Pancreas (tissue), 10 donors: ENCODE data around the gene OTOG. TPM values are rescaled to one million over a fixed set of nuclear protein-coding genes. Genes with fewer than 3 reads are reported as not detected.

Experiments used
- ATAC-seq, 4 donors: fragments of 200-7000 bp; cut with Tn5 transposase; one replicate each; pipeline versions ENCODE4 v1.8.0 to v1.9.1; 2020; ENCODE audit warnings: mild to moderate bottlenecking in 4 of 4, moderate library complexity in 4 of 4
- DNase-seq, 6 donors: peaks; one replicate each; pipeline ENCODE4 v3.0.0-alpha.2; 2020
- FAIRE-seq: peaks from 2 replicates; lab custom pipeline; 2012; peaks lifted over from hg19 to GRCh38; lab: Jason Lieb, UNC
- H3K27ac ChIP-seq, 4 donors: fragments of 200-600 bp; sonication (generic); 1 replicate in 3 of 4; 2 replicates in 1 of 4; pipeline versions ENCODE4 v1.5.0 to v1.8.0; 2020
- H3K27me3 ChIP-seq, 4 donors: fragments of 200-600 bp; one replicate each; pipeline ENCODE4 v1.8.0; 2021
- H3K36me3 ChIP-seq, 3 donors: fragments of 200-600 bp; sonication (generic) in 1 of 3; one replicate each; pipeline versions ENCODE4 v1.5.0 to v1.8.0; 2020 to 2021
- H3K4me1 ChIP-seq, 3 donors: fragments of 200-600 bp; one replicate each; pipeline ENCODE4 v1.8.0; 2021
- H3K4me3 ChIP-seq, 4 donors: fragments of 200-600 bp; sonication (generic) in 2 of 4; one replicate each; pipeline versions ENCODE4 v1.5.0 to v1.8.0; 2020 to 2021
- H3K9me3 ChIP-seq, 4 donors: fragments of 200-600 bp; one replicate each; pipeline ENCODE4 v1.8.0; 2021
- WGBS, 2 donors: extraction: QIAGEN DNeasy Blood & Tissue Kit; methylation state at CpG; one replicate each; pipeline ENCODE4 v1.1.7; 2013; 5-methylcytosine and 5-hydroxymethylcytosine counted together
- intact Hi-C, 3 donors: fragments of 100-400 bp; cut with DNase I; formaldehyde crosslinking; loops; one replicate each; pipeline versions ENCODE4 v1.11.1 to v1.14.2; 2022
- polyA plus RNA-seq, 2 donors: library from polyadenylated mRNA; stranded (reverse); fragments of 200-250 nt; gene quantifications; one replicate each; pipeline ENCODE4 v1.2.3, GENCODE V29; 2013
- total RNA-seq, 6 donors: library from RNA; stranded (reverse); fragmentation: NEBNext Ultra II Directional in 4 of 6; extraction: Animal tissue kit (Norgen Biotek cat#: 25700) in 4 of 6; gene quantifications; one replicate each; pipeline versions ENCODE4 v1.2.1 to v1.2.4, GENCODE V29; 2021 to 2023
- TF ChIP-seq, protein P1 (sequence below), 4 donors: fragments of 200-600 bp; sonication (generic) in 3 of 4; IDR thresholded peaks; one replicate each; pipeline versions ENCODE4 v1.5.0 to v1.8.0; 2021; ENCODE audit warnings: antibody characterized with exemption in 4 of 4
- donor health status: healthy with polysubstance abuse.
- donor health status: DM: no; HTN: no; CAD: no; lungs with moderate emphysema.
- donor health status: DM: no; HTN: no; CAD: no.
- donor health status: control.
- donor health status: control.
- donor health status: Bipolar disorder and iron deficiency.
- donor health status: DM: yes; HTN: yes; CAD: no.
- donor health status: DM: no; HTN: no; CAD: no.
- donor health status: DM: no; HTN: no; CAD: no.
- donor health status: DM: yes; HTN: yes; CAD: no.

Gene OTOG
- total and polyA plus RNA-seq, 8 donors, result not detected

DNA sequence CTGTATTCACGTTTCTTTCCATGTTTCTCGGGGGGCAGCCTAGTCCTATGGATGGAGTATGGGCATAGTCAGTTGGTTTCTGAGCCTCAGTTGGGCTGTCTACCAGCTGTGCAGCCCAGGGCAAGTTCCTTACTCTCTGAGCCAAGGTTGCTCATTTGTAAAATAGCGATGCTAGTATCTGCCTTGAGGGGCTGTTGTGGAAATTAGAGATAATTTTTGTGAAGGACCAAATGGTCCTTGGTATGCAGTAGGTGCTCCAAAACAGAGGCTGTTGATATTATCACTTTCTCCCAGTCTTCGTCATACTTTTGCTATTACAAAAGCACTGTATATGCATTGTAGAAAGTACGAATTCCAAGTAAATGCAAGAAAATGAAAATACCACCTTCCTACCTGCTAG, 89.7 kb downstream of the OTOG start:
- DNase-seq (no peak), FAIRE-seq (no peak), ATAC-seq (no peak)
- TF ChIP-seq, protein P1, sequence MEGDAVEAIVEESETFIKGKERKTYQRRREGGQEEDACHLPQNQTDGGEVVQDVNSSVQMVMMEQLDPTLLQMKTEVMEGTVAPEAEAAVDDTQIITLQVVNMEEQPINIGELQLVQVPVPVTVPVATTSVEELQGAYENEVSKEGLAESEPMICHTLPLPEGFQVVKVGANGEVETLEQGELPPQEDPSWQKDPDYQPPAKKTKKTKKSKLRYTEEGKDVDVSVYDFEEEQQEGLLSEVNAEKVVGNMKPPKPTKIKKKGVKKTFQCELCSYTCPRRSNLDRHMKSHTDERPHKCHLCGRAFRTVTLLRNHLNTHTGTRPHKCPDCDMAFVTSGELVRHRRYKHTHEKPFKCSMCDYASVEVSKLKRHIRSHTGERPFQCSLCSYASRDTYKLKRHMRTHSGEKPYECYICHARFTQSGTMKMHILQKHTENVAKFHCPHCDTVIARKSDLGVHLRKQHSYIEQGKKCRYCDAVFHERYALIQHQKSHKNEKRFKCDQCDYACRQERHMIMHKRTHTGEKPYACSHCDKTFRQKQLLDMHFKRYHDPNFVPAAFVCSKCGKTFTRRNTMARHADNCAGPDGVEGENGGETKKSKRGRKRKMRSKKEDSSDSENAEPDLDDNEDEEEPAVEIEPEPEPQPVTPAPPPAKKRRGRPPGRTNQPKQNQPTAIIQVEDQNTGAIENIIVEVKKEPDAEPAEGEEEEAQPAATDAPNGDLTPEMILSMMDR (IDR thresholded peaks at IDR 0.05), result no peak
- Histone ChIP-seq H3K36me3 (no peaks in the 10 kb centered on the region), H3K4me1 (no peaks in the 10 kb centered on the region), H3K27me3 (no peaks in the 10 kb centered on the region), H3K4me3 (no peak overlapping the region), H3K27ac (no peak overlapping the region), H3K9me3 (no peaks in the 10 kb centered on the region)
- WGBS, 2 donors, result 63 to 68% methylated on average over 5 of the region's 5 CpGs
- intact Hi-C loops, result no loop called here

- FAIRE-seq (no peak), ATAC-seq (no peak), DNase-seq (no peak)
- TF ChIP-seq, protein P1 (IDR thresholded peaks at IDR 0.05), result no peak
- Histone ChIP-seq H3K36me3 (no peaks in the 10 kb centered on the region), H3K9me3 (no peaks in the 10 kb centered on the region), H3K4me1 (no peaks in the 10 kb centered on the region), H3K27me3 (no peaks in the 10 kb centered on the region), H3K27ac (no peak overlapping the region), H3K4me3 (no peak overlapping the region)
- intact Hi-C loops, result no loop called here
- WGBS, 2 donors, result 53 to 55% methylated on average over 4 of the region's 4 CpGs
Measured at GRCh38 chr11:17637901-17638300, 90.8 kb downstream of the OTOG start.

DNA sequence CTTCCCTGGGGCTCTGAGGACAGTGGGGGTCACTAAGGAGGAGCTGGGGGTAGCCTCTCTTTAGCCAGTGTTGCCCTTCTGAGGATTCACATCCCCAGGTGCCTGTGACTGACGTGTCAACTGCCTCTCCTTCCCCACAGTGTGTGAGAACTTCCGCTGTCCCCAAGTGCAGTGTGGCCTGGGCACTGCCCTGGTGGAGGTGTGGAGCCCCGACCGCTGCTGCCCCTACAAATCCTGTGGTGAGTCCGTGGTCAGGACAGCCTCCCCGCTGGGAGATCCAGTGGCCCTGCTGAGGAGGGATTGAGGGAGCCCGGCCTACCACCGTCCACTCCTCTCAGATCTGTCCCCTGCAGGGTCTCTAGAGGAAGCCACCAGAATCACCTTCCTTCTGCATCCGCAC, 91.3 kb downstream of the OTOG start:
- ATAC-seq (no peak), FAIRE-seq (no peak), DNase-seq (no peak)
- Histone ChIP-seq H3K4me1 (no peaks in the 10 kb centered on the region), H3K9me3 (no peaks in the 10 kb centered on the region), H3K27me3 (no peaks in the 10 kb centered on the region), H3K4me3 (no peak overlapping the region), H3K27ac (no peak overlapping the region), H3K36me3 (no peaks in the 10 kb centered on the region)
- TF ChIP-seq, protein P1 (IDR thresholded peaks at IDR 0.05), result no peak
- intact Hi-C loops, result no loop called here
- WGBS, 2 donors, result 74 to 76% methylated on average over 9 of the region's 9 CpGs

DNA sequence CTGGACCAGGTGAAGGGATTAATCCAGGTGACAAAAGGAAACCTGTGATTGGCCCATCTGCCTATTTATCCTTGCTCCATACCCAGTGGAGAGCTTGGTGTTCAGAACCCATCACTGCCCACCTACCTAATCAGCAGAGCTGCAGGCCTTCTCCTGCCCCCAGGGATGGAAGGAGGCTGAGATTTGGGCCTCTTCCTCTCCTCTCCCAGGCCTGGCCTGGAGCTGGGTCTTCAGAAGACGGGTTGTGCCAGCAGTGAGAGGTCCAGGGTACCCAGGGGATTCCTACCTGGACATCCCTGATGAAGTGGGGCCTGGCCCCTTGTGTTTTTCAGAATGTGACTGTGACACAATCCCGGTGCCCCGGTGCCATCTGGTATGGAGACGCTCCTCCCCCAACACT, 92.0 kb downstream of the OTOG start:
- no peaks in the 10 kb centered on the region for H3K4me1 ChIP-seq
- no peak for ATAC-seq
- no peak for FAIRE-seq
- H3K27me3 ChIP-seq, result no peaks in the 10 kb centered on the region
- no peaks in the 10 kb centered on the region for H3K9me3 ChIP-seq
- H3K36me3 ChIP-seq, result no peaks in the 10 kb centered on the region
- TF ChIP-seq, protein P1 (IDR thresholded peaks at IDR 0.05), result no peak
- WGBS, 2 donors, result 79 to 82% methylated on average over 4 of the region's 4 CpGs
- intact Hi-C loops, result no loop called here
- H3K27ac ChIP-seq, result no peak overlapping the region
- DNase-seq, result no peak
- no peak overlapping the region for H3K4me3 ChIP-seq

DNA sequence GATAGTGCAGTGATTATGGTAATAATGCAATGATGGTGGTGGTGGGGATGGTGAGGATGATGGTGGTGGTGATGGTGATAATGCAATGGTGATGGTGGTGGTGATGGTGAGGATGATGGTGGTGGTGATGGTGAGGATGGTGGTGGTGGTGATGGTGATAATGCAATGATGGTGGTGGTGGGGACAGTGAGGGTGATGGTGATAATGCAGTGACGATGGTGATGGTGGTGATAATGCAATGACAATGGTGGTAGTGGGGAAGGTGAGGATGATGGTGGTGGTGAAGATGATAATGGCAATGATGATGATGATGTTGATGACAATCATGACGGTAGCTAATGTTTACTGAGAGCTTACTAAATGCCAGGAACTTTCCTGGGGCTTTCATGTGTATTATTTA, 92.7 kb downstream of the OTOG start:
- intact Hi-C loops, result no loop called here
- Histone ChIP-seq H3K36me3 (no peaks in the 10 kb centered on the region), H3K27ac (no peak overlapping the region), H3K9me3 (no peaks in the 10 kb centered on the region), H3K4me1 (no peaks in the 10 kb centered on the region), H3K27me3 (no peaks in the 10 kb centered on the region), H3K4me3 (no peak overlapping the region)
- WGBS, 2 donors, result 51 to 75% methylated on average over 2 of the region's 2 CpGs
- FAIRE-seq (no peak), ATAC-seq (no peak), DNase-seq (no peak)
- TF ChIP-seq, protein P1 (IDR thresholded peaks at IDR 0.05), result no peak
